Gastroesophageal sphincter (tissue), 4 donors: ENCODE measurements around the gene DNAJC10. TPM values are rescaled to one million over a fixed set of nuclear protein-coding genes. Genes with fewer than 3 reads are reported as not detected.
"Not testable (repeated sequence)": the region's sequence is repeated elsewhere in the genome, so short reads cannot be mapped to it uniquely, and the experiment has no call there.

ENCODE experiments used
- ATAC-seq: fragments of 150-250 bp; one replicate; pipeline ENCODE4 v1.9.1; 2016; ENCODE audit warnings: mild to moderate bottlenecking, moderate library complexity
- H3K27ac ChIP-seq, 4 donors: fragments of 200-600 bp; sonication (generic) in 3 of 4; 1 replicate in 3 of 4; 2 replicates in 1 of 4; pipeline ENCODE4 v1.5.1; 2016 to 2019
- H3K27me3 ChIP-seq: fragments of 200-600 bp; sonication (generic); one replicate; pipeline ENCODE4 v1.5.1; 2019
- H3K36me3 ChIP-seq, 2 donors: fragments of 200-600 bp; sonication (generic); one replicate each; pipeline ENCODE4 v1.5.1; 2019; ENCODE audit warnings: control low read depth in 1 of 2
- H3K4me1 ChIP-seq, 3 donors: fragments of 200-600 bp; sonication (generic); 1 replicate in 2 of 3; 2 replicates in 1 of 3; pipeline ENCODE4 v1.5.1; 2016 to 2019; ENCODE audit warnings: control low read depth in 2 of 3
- H3K4me3 ChIP-seq, 2 donors: fragments of 200-600 bp; sonication (generic); one replicate each; pipeline ENCODE4 v1.5.1; 2019; ENCODE audit warnings: mild to moderate bottlenecking in 1 of 2, moderate library complexity in 1 of 2
- H3K9me3 ChIP-seq, 3 donors: fragments of 200-600 bp; sonication (generic); one replicate each; pipeline ENCODE4 v1.5.1; 2017 to 2019; ENCODE audit warnings: control low read depth in 2 of 3
- EP300 ChIP-seq: sonication (generic); formaldehyde crosslinking; IDR thresholded peaks from one replicate; pipeline ENCODE4 v1.6.1; 2017; ENCODE audit warnings: antibody characterized with exemption, mild to moderate bottlenecking
- POLR2A ChIP-seq, 2 donors: fragments of 450-650 bp; IDR thresholded peaks; one replicate each; pipeline ENCODE4 v1.6.1; 2017; ENCODE audit warnings: antibody characterized with exemption in 2 of 2, mild to moderate bottlenecking in 2 of 2, moderate library complexity in 1 of 2
- POLR2AphosphoS5 ChIP-seq: sonication (generic); formaldehyde crosslinking; IDR thresholded peaks from one replicate; pipeline ENCODE4 v1.6.1; 2017; ENCODE audit warnings: antibody characterized with exemption
- WGBS, 2 donors: methylation state at CpG; one replicate each; pipeline ENCODE4 v1.1.5; 2018; ENCODE audit warnings: low coverage in 1 of 2; 5-methylcytosine and 5-hydroxymethylcytosine counted together
- total RNA-seq, 4 donors: library from RNA; depleted of rRNA; stranded (reverse); fragments of >200 nt; gene quantifications; one replicate each; pipeline ENCODE4 v1.1.0, GENCODE V29; 2016
- TF ChIP-seq, protein P1 (sequence below), 4 experiments: fragments of 200-600 bp in 2 of 4; fragments of 450-650 bp in 2 of 4; sonication (generic) in 1 of 4; IDR thresholded peaks; one replicate each; pipeline ENCODE4 v1.5.1; 2017 to 2019; ENCODE audit warnings: antibody characterized with exemption in 4 of 4, mild to moderate bottlenecking in 2 of 4, moderate library complexity in 2 of 4

Gene DNAJC10
- total RNA-seq, 4 donors from 2014 or later = 46.1 to 77.2 (median 54.0) TPM

DNA sequence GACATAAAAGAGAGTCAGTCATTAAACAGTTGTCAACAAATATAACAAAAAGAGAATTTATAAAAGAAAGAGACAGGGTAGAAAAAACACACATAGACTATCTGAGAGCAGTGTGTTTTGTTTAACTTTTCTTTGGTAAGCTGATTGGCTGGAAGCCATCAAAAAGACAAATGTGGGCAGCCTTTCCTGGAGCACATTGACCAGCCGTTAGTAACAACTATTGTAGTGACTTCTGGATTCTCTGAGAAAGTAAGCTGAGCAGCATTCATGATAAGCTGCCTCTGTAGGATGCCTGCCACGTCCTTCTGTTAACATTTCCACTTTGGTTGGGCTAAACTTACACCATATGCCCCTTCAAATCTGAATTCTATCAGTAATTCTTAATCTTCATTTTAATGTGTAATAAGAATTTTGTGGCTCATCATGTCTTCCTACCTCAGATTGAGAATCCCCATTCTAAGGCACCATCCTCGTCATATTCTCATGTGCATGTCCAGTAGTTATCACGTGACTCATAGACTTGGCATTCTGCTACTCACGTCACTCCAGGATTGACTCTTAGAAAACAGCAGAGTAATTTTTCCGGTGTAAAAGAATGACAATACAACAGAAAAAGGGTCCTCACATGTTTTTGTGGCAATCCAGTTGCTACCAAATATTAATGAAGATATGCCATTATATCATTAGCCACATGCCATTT lies 43.4 kb upstream of the DNAJC10 start:
- TF ChIP-seq POLR2A (IDR thresholded peaks at IDR 0.05) (no peak), POLR2AphosphoS5 (no peak)
- Histone ChIP-seq H3K4me1 (no peaks in the 10 kb centered on the region), H3K27ac (no peak overlapping the region), H3K9me3 (no peaks in the 10 kb centered on the region), H3K36me3 (no peaks in the 10 kb centered on the region), H3K27me3 (no peaks in the 10 kb centered on the region), H3K4me3 (no peak overlapping the region)
- no peak for ATAC-seq
- 38 to 46% methylated on average over 6 of the region's 6 CpGs for WGBS, 2 donors

DNA sequence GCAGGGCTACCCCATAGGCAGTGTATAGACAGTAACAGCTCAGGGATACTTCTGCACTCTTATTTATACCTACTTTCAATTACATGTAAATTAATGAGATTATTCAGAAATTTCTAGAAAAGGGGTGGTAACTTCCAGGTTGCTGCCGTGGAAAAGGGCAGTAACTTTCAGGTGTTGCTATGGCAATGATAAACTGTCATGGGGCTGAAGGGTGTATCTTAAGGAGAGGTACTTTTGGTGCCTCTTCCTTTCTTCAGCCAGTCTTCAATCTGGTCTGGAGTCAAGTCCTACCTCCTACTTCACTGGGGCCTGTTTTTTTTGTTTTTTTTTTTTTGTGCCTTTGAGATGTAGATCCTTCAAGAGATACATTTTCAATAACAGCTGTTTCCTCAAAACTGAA lies 35.2 kb upstream of the DNAJC10 start:
- Histone ChIP-seq H3K9me3 (no peaks in the 10 kb centered on the region), H3K27ac (no peak overlapping the region), H3K27me3 (no peaks in the 10 kb centered on the region), H3K4me3 (no peak overlapping the region), H3K4me1 (no peaks in the 10 kb centered on the region), H3K36me3 (no peaks in the 10 kb centered on the region)
- ATAC-seq = no peak
- WGBS, 2 donors = 43 to 58% methylated on average over 1 of the region's 1 CpG
- TF ChIP-seq POLR2AphosphoS5 (no peak), POLR2A (IDR thresholded peaks at IDR 0.05) (no peak)

DNA sequence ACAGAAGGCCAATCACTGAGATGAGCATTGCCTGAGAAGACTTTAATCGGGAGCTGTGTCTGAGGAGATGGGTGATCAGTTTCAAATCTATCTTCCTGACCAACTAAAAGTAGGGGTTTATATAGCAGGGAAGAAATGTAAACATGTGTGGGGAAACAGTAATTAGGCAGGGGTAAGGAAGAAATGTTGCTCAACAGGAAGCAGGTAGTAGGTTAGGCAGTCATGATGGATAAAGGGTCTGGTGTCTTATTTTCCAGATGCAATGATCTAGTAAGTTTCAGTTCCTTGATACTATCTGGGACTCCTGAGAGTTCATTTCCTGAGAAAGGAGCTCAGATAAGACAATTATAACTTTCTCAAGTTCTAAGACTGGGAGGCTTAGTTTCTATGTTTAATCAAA lies 33.8 kb upstream of the DNAJC10 start:
- peaks cover 0 to 7% (median 0%) of the 10 kb centered on the region in 3 donors for H3K9me3 ChIP-seq
- no peak for TF ChIP-seq POLR2AphosphoS5
- no peak for TF ChIP-seq POLR2A (IDR thresholded peaks at IDR 0.05)
- TF ChIP-seq EP300 = no peak
- TF ChIP-seq, protein P1, sequence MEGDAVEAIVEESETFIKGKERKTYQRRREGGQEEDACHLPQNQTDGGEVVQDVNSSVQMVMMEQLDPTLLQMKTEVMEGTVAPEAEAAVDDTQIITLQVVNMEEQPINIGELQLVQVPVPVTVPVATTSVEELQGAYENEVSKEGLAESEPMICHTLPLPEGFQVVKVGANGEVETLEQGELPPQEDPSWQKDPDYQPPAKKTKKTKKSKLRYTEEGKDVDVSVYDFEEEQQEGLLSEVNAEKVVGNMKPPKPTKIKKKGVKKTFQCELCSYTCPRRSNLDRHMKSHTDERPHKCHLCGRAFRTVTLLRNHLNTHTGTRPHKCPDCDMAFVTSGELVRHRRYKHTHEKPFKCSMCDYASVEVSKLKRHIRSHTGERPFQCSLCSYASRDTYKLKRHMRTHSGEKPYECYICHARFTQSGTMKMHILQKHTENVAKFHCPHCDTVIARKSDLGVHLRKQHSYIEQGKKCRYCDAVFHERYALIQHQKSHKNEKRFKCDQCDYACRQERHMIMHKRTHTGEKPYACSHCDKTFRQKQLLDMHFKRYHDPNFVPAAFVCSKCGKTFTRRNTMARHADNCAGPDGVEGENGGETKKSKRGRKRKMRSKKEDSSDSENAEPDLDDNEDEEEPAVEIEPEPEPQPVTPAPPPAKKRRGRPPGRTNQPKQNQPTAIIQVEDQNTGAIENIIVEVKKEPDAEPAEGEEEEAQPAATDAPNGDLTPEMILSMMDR (IDR thresholded peaks at IDR 0.05) = no peak
- H3K4me1 ChIP-seq = no peaks in the 10 kb centered on the region
- no peaks in the 10 kb centered on the region for H3K27me3 ChIP-seq
- no peaks in the 10 kb centered on the region for H3K36me3 ChIP-seq
- WGBS, 2 donors = 88% methylated on average over 1 of the region's 1 CpG; no CpG with 5 or more reads in 1 of the 2 donors
- H3K27ac ChIP-seq = no peak overlapping the region
- no peak overlapping the region for H3K4me3 ChIP-seq
- ATAC-seq = no peak

DNA sequence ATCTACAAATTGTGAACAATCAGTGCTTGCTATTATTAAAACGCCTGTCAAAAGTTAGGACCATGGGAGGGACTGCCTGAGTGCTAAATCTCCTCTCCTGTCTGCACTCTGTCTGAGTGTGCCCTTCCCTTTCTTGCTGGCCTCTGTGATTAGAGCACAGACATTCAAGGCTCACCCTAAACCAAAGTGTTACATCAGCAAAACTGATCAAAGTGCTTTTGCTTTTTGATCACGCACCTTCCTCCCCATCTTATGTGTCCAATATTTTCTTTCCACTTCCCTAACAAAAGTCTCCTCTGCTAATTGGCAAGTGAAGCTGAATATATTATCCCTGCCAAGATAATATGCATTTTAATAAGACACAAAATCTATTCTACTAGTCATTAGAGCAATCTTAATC lies 30.5 kb upstream of the DNAJC10 start:
- Histone ChIP-seq H3K4me3 (no peak overlapping the region), H3K4me1 (no peaks in the 10 kb centered on the region), H3K27ac (no peak overlapping the region), H3K36me3 (no peaks in the 10 kb centered on the region), H3K9me3 (peaks cover 0 to 7% (median 0%) of the 10 kb centered on the region in 3 donors), H3K27me3 (no peaks in the 10 kb centered on the region)
- 80 to 89% methylated on average over 1 to 2 of the region's 2 CpGs for WGBS, 2 donors
- no peak for ATAC-seq
- TF ChIP-seq POLR2A (IDR thresholded peaks at IDR 0.05) = no peak
- TF ChIP-seq POLR2AphosphoS5 = no peak
- no peak for TF ChIP-seq EP300
- TF ChIP-seq, protein P1 (IDR thresholded peaks at IDR 0.05) = no peak

DNA sequence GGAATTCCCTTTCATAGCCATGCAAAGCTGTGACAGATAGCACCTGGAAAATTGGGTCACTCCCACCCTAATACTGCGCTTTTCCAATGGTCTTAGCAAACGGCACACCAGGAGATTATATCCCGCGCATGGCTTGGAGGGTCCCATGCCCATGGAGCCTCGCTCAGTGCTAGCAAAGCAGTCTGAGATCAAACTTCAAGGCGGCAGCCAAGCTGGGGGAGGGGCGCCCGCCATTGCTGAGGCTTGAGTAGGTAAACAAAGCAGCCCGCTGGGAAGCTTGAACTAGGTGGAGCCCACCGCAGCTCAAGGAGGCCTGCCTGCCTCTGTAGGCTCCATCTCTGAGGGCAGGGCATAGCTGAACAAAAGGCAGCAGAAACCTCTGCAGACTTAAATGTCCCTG lies 29.3 kb upstream of the DNAJC10 start:
- not testable (repeated sequence) for H3K36me3 ChIP-seq, H3K4me1 ChIP-seq, H3K27me3 ChIP-seq, ATAC-seq, H3K27ac ChIP-seq, H3K9me3 ChIP-seq, H3K4me3 ChIP-seq
- 90% methylated on average over 3 of the region's 10 CpGs; no CpG with 5 or more reads in 1 of the 2 donors for WGBS, 2 donors

DNA sequence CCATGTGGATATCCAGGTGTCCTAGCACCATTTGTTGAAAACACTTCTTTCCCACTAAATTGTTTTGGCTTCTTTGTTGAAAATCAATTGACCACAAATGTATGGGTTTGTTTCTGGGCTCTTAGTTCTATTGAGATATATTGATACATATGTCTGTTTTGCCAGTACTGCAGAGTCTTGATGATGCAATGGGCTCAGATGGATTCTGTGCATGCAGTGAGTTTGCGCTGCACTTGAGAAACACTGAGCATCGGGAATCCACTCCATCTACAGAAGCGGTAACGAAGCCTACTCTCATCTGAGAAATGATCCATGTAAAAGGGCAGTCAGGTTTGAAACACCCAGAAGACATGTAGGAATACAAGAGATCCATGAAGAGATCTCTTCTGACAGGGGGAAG lies 21.9 kb upstream of the DNAJC10 start:
- Histone ChIP-seq H3K9me3 (no peaks in the 10 kb centered on the region), H3K4me3 (no peak overlapping the region), H3K27ac (no peak overlapping the region), H3K36me3 (no peaks in the 10 kb centered on the region), H3K27me3 (no peaks in the 10 kb centered on the region), H3K4me1 (no peaks in the 10 kb centered on the region)
- no peak for TF ChIP-seq POLR2AphosphoS5
- TF ChIP-seq, protein P1 (IDR thresholded peaks at IDR 0.05) = no peak
- TF ChIP-seq POLR2A (IDR thresholded peaks at IDR 0.05) = no peak
- no peak for TF ChIP-seq EP300
- 96 to 98% methylated on average over 4 of the region's 4 CpGs for WGBS, 2 donors
- ATAC-seq = no peak
